ENCODE results near the gene CD86.

Gene CD86

GRCh38 chr3:122058294-122058693 lies 3.1 kb downstream of the CD86 start:
- DNase-seq (ENCODE audit: extremely low read depth in 1 of 2, low read depth in 1 of 2) = no peak

- no peak for DNase-seq (ENCODE audit: extremely low read depth in 1 of 2, low read depth in 1 of 2)
These were observed 5.0 kb downstream of the CD86 start for GRCh38 chr3:122060040-122060698.

- DNase-seq (ENCODE audit: extremely low read depth in 1 of 2, low read depth in 1 of 2) = no peak
These were observed 8.7 kb downstream of the CD86 start for GRCh38 chr3:122063908-122064307.

- no peak for DNase-seq (ENCODE audit: extremely low read depth in 1 of 2, low read depth in 1 of 2)
These were observed 9.2 kb downstream of the CD86 start for GRCh38 chr3:122064326-122064725.

GRCh38 chr3:122066331-122067213 lies 11.4 kb downstream of the CD86 start:
- DNase-seq (ENCODE audit: extremely low read depth in 1 of 2, low read depth in 1 of 2) = no peak

- no peak for DNase-seq (ENCODE audit: extremely low read depth in 1 of 2, low read depth in 1 of 2)
These were observed 12.0 kb downstream of the CD86 start for GRCh38 chr3:122067214-122067550.

GRCh38 chr3:122067588-122068240 lies 12.6 kb downstream of the CD86 start:
- DNase-seq (ENCODE audit: extremely low read depth in 1 of 2, low read depth in 1 of 2) = no peak

GRCh38 chr3:122074621-122075265 lies 19.6 kb downstream of the CD86 start:
- DNase-seq (ENCODE audit: extremely low read depth in 1 of 2, low read depth in 1 of 2) = no peak

- DNase-seq (ENCODE audit: extremely low read depth in 1 of 2, low read depth in 1 of 2) = no peak
These were observed 21.5 kb downstream of the CD86 start for GRCh38 chr3:122076491-122077292.

GRCh38 chr3:122077293-122078234 lies 22.4 kb downstream of the CD86 start:
- DNase-seq (ENCODE audit: extremely low read depth in 1 of 2, low read depth in 1 of 2) = no peak

- DNase-seq (ENCODE audit: extremely low read depth in 1 of 2, low read depth in 1 of 2) = no peak
These were observed 23.2 kb downstream of the CD86 start for GRCh38 chr3:122078235-122078935.

- DNase-seq (ENCODE audit: extremely low read depth in 1 of 2, low read depth in 1 of 2) = no peak
These were observed 24.5 kb downstream of the CD86 start for GRCh38 chr3:122079524-122080206.

- DNase-seq (ENCODE audit: extremely low read depth in 1 of 2, low read depth in 1 of 2) = no peak
These were observed 25.0 kb downstream of the CD86 start for GRCh38 chr3:122080207-122080587.

GRCh38 chr3:122081543-122082247 lies 26.5 kb downstream of the CD86 start:
- DNase-seq (ENCODE audit: extremely low read depth in 1 of 2, low read depth in 1 of 2) = no peak

GRCh38 chr3:122082357-122082756 lies 27.2 kb downstream of the CD86 start:
- no peak for DNase-seq (ENCODE audit: extremely low read depth in 1 of 2, low read depth in 1 of 2)

- no peak for DNase-seq (ENCODE audit: extremely low read depth in 1 of 2, low read depth in 1 of 2)
These were observed 29.6 kb downstream of the CD86 start for GRCh38 chr3:122084799-122085198.

- no peak for DNase-seq (ENCODE audit: extremely low read depth in 1 of 2, low read depth in 1 of 2)
These were observed 30.5 kb downstream of the CD86 start for GRCh38 chr3:122085673-122086072.

- no peak for DNase-seq (ENCODE audit: extremely low read depth in 1 of 2, low read depth in 1 of 2)
These were observed 33.4 kb downstream of the CD86 start for GRCh38 chr3:122088531-122088930.

Measured in activated CD8-positive, alpha-beta memory T cell treated with anti-CD3 and anti-CD28 coated beads for 1 hour (primary cell).